ENCODE measurements around the gene CALN1.

- TF ChIP-seq CTCF (IDR thresholded peaks at IDR 0.05) (no peak), POLR2A (IDR thresholded peaks at IDR 0.05) (no peak)
Measured at GRCh38 chr7:72042855-72043254, 369.3 kb downstream of the CALN1 start.

Data from heart left ventricle (tissue), 13 donors.